Thoracic aorta (tissue), 2 donors: ENCODE results near the gene ZNF385B. TPM values are rescaled to one million over a fixed set of nuclear protein-coding genes. Genes with fewer than 3 reads are reported as not detected.

ENCODE experiments used
- ATAC-seq: fragments of 150-250 bp; one replicate; pipeline ENCODE4 v1.8.0; 2017; ENCODE audit warnings: low read depth; ENCODE audit not compliant: insufficient number of reproducible peaks, low FRiP score
- DNase-seq: peaks from one replicate; pipeline ENCODE4 v3.0.0-alpha.2; 2020; ENCODE audit warnings: low spot score
- H3K27ac ChIP-seq, 2 donors: fragments of 200-600 bp; sonication (generic); 1 replicate in 1 of 2; 2 replicates in 1 of 2; pipeline ENCODE4 v1.5.1; 2016; ENCODE audit warnings: mild to moderate bottlenecking in 2 of 2, moderate library complexity in 2 of 2
- H3K27me3 ChIP-seq: fragments of 200-600 bp; sonication (generic); replicated peaks from 2 replicates; pipeline ENCODE4 v1.6.0; 2016; ENCODE audit warnings: mild to moderate bottlenecking; ENCODE audit not compliant: insufficient read depth
- H3K36me3 ChIP-seq: fragments of 200-600 bp; sonication (generic); one replicate; pipeline ENCODE4 v1.5.1; 2016
- H3K4me1 ChIP-seq, 2 donors: fragments of 200-600 bp; sonication (generic); 1 replicate in 1 of 2; 2 replicates in 1 of 2; pipeline versions ENCODE4 v1.5.1 to v1.6.0; 2016; ENCODE audit warnings: low read depth in 2 of 2, mild to moderate bottlenecking in 1 of 2; ENCODE audit not compliant: control insufficient read depth in 1 of 2
- H3K4me3 ChIP-seq: fragments of 200-600 bp; sonication (generic); 2 replicates; pipeline ENCODE4 v1.5.1; 2016; ENCODE audit warnings: mild to moderate bottlenecking
- H3K9me3 ChIP-seq: fragments of 200-600 bp; sonication (generic); 2 replicates; pipeline ENCODE4 v1.5.1; 2016
- total RNA-seq, 2 donors: library from RNA; depleted of rRNA; stranded (reverse); fragments of >200 nt; gene quantifications; one replicate each; pipeline versions ENCODE4 v1.1.0 to v1.2.3, GENCODE V29; 2016
- TF ChIP-seq, protein P1 (sequence below): fragments of 200-600 bp; sonication (generic); IDR thresholded peaks from one replicate; pipeline ENCODE4 v1.5.1; 2019; ENCODE audit warnings: antibody characterized with exemption

The ZNF385B gene
- total RNA-seq, 2 donors from 2014 or later, result 0.41 to 1.9 TPM

- Histone ChIP-seq H3K27ac (no peak overlapping the region), H3K36me3 (no peaks in the 10 kb centered on the region), H3K4me3 (no peak overlapping the region), H3K9me3 (no peaks in the 10 kb centered on the region), H3K4me1 (no peaks in the 10 kb centered on the region), H3K27me3 (no peaks in the 10 kb centered on the region)
- DNase-seq (no peak), ATAC-seq (no peak)
- TF ChIP-seq, protein P1, sequence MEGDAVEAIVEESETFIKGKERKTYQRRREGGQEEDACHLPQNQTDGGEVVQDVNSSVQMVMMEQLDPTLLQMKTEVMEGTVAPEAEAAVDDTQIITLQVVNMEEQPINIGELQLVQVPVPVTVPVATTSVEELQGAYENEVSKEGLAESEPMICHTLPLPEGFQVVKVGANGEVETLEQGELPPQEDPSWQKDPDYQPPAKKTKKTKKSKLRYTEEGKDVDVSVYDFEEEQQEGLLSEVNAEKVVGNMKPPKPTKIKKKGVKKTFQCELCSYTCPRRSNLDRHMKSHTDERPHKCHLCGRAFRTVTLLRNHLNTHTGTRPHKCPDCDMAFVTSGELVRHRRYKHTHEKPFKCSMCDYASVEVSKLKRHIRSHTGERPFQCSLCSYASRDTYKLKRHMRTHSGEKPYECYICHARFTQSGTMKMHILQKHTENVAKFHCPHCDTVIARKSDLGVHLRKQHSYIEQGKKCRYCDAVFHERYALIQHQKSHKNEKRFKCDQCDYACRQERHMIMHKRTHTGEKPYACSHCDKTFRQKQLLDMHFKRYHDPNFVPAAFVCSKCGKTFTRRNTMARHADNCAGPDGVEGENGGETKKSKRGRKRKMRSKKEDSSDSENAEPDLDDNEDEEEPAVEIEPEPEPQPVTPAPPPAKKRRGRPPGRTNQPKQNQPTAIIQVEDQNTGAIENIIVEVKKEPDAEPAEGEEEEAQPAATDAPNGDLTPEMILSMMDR, result no peak
Measured at GRCh38 chr2:179626261-179626660, 235.2 kb downstream of the ZNF385B start.

GRCh38 chr2:179622635-179623300 lies 238.6 kb downstream of the ZNF385B start:
- H3K27me3 ChIP-seq, result no peaks in the 10 kb centered on the region
- no peak overlapping the region for H3K4me3 ChIP-seq
- H3K9me3 ChIP-seq, result no peaks in the 10 kb centered on the region
- H3K4me1 ChIP-seq, result no peaks in the 10 kb centered on the region
- DNase-seq (no peak), ATAC-seq (no peak)
- no peaks in the 10 kb centered on the region for H3K36me3 ChIP-seq
- TF ChIP-seq, protein P1, result no peak
- no peak overlapping the region for H3K27ac ChIP-seq

DNA sequence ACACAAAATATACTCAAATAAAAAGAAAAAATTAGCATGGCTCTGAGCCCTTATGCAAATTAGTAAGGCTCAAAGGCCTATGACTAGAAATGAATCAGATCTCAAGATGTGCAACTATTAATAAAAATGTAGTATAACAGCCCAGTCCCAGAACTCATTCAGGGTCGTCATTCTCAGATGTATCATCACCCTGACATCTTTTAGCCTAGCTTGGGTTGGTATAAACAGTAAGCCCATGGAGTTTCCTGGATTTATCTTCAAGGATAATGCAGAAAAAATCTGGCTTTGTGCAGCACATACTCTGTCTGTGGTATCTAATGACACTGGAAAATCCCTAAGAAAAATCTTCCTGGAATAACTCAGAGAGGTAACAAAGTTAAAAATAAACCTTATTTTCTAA lies 239.3 kb downstream of the ZNF385B start:
- Histone ChIP-seq H3K27ac (no peak overlapping the region), H3K9me3 (no peaks in the 10 kb centered on the region), H3K36me3 (no peaks in the 10 kb centered on the region), H3K4me1 (no peaks in the 10 kb centered on the region), H3K4me3 (no peak overlapping the region), H3K27me3 (no peaks in the 10 kb centered on the region)
- TF ChIP-seq, protein P1, result no peak
- ATAC-seq (no peak), DNase-seq (no peak)

DNA sequence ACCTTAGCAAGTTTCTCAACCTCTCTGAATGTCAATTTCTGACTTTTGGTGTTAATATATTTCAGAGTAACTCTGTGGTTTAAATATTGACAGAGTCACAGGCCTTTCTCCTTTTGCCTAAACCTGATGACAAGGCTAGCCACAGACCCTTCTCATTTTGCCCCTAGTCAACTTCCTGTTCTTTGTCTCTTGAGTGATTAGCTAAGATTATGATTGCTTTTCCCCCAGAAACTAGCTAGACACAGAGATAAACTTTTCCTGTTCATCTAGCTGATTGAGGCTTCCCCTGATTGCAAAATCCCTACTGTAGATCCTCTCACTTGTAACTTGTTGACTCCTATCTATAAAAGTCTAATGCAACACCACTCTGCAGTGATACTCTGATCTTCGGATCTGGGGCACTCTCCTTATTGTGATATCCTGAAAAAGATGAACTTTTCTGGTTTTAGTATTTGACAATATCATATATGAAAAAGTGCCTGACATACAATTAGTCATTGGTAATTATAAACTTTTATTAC lies 241.4 kb downstream of the ZNF385B start:
- no peaks in the 10 kb centered on the region for H3K27me3 ChIP-seq
- TF ChIP-seq, protein P1, result no peak
- no peaks in the 10 kb centered on the region for H3K4me1 ChIP-seq
- no peak for DNase-seq
- no peaks in the 10 kb centered on the region for H3K9me3 ChIP-seq
- no peak overlapping the region for H3K4me3 ChIP-seq
- no peak overlapping the region for H3K27ac ChIP-seq
- H3K36me3 ChIP-seq, result no peaks in the 10 kb centered on the region
- no peak for ATAC-seq

DNA sequence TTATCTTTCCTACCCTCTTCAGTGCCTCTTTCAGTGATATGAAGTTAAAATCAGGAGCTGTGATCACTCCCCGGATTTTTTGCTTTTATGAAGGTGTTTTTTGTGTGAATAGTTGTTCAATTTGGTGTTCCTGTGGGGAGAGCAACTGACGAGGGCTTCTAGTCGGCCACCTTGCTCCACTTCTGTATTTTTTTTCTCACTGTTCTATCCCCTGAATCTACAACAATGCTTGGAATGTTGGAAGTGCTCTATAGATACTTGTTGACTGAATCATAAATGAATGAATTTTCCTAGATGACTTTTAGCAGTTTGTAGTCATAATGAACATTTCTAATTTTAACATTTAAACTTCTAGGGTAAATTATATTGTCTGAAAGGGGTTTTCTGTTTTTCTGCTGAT lies 247.3 kb downstream of the ZNF385B start:
- TF ChIP-seq, protein P1, result no peak
- no peak for ATAC-seq

More for the DNA sequence above, 247.3 kb downstream of the ZNF385B start:
- no peak overlapping the region for H3K4me3 ChIP-seq
- no peaks in the 10 kb centered on the region for H3K27me3 ChIP-seq
- no peaks in the 10 kb centered on the region for H3K9me3 ChIP-seq
- H3K27ac ChIP-seq, result no peak overlapping the region
- peaks cover 3 to 9% of the 10 kb centered on the region in 2 donors for H3K4me1 ChIP-seq
- DNase-seq, result no peak
- no peaks in the 10 kb centered on the region for H3K36me3 ChIP-seq
